Liver (tissue), 9 donors: Measurements from ENCODE around the gene PALLD. TPM values are rescaled to one million over a fixed set of nuclear protein-coding genes. Genes with fewer than 3 reads are reported as not detected.

Experiments
- DNase-seq: peaks from one replicate; pipeline ENCODE4 v3.0.0-alpha.2; 2017; ENCODE audit warnings: low spot score
- H3K27ac ChIP-seq, 2 donors: one replicate each; pipeline ENCODE4 v1.7.0; 2013; ENCODE audit warnings: inconsistent platforms in 2 of 2, low read length in 2 of 2, control low read depth in 1 of 2, low read depth in 1 of 2, mild to moderate bottlenecking in 1 of 2
- H3K27me3 ChIP-seq, 4 donors: one replicate each; pipeline versions ENCODE4 v1.6.1 to v1.7.0; 2013; ENCODE audit warnings: low read length in 3 of 4, inconsistent platforms in 1 of 4, mild to moderate bottlenecking in 1 of 4, moderate library complexity in 1 of 4; ENCODE audit not compliant: control insufficient read depth in 4 of 4, insufficient read depth in 4 of 4
- H3K36me3 ChIP-seq, 4 donors: one replicate each; pipeline versions ENCODE4 v1.6.1 to v1.7.0; 2013; ENCODE audit warnings: low read length in 3 of 4, mild to moderate bottlenecking in 3 of 4, low read depth in 1 of 4, moderate library complexity in 1 of 4; ENCODE audit not compliant: control insufficient read depth in 4 of 4, insufficient read depth in 3 of 4
- H3K4me1 ChIP-seq, 4 donors: one replicate each; pipeline versions ENCODE4 v1.6.1 to v1.7.0; 2013; ENCODE audit warnings: low read length in 3 of 4, mild to moderate bottlenecking in 3 of 4, moderate library complexity in 1 of 4; ENCODE audit not compliant: control insufficient read depth in 4 of 4, insufficient read depth in 4 of 4
- H3K4me3 ChIP-seq, 3 donors: one replicate each; pipeline versions ENCODE4 v1.6.1 to v1.7.0; 2013; ENCODE audit warnings: low read length in 3 of 3, control low read depth in 1 of 3, low read depth in 1 of 3, mild to moderate bottlenecking in 1 of 3
- H3K9ac ChIP-seq, 2 donors: one replicate each; pipeline ENCODE4 v1.7.0; 2013; ENCODE audit warnings: low read length in 2 of 2, mild to moderate bottlenecking in 2 of 2, moderate library complexity in 2 of 2, control low read depth in 1 of 2, low read depth in 1 of 2
- H3K9me3 ChIP-seq, 4 donors: one replicate each; pipeline versions ENCODE4 v1.6.1 to v1.7.0; 2013; ENCODE audit warnings: low read length in 3 of 4; ENCODE audit not compliant: control insufficient read depth in 4 of 4
- EGR1 ChIP-seq, 2 donors: IDR thresholded peaks; 2 replicates each; pipeline ENCODE4 v1.6.1; 2016 to 2018; ENCODE audit warnings: antibody characterized with exemption in 2 of 2, low read depth in 2 of 2
- FOXA1 ChIP-seq: IDR thresholded peaks from 2 replicates; pipeline ENCODE4 v1.6.1; 2016; ENCODE audit warnings: antibody characterized with exemption
- FOXA2 ChIP-seq: IDR thresholded peaks from 2 replicates; pipeline ENCODE4 v1.6.1; 2016; ENCODE audit warnings: antibody characterized with exemption
- GABPA ChIP-seq, 2 donors: IDR thresholded peaks in 1 of 2; conservative IDR thresholded peaks in 1 of 2; 2 replicates each; pipeline ENCODE4 v1.6.1; 2016; ENCODE audit warnings: antibody characterized with exemption in 2 of 2, mild to moderate bottlenecking in 1 of 2, moderate library complexity in 1 of 2
- HNF4A ChIP-seq, 2 donors: conservative IDR thresholded peaks; 2 replicates each; pipeline ENCODE4 v1.6.1; 2016; ENCODE audit warnings: antibody characterized with exemption in 2 of 2, mild to moderate bottlenecking in 2 of 2
- HNF4G ChIP-seq: IDR thresholded peaks from 2 replicates; pipeline ENCODE4 v1.6.1; 2016; ENCODE audit warnings: antibody characterized with exemption
- JUND ChIP-seq, 2 donors: IDR thresholded peaks; 2 replicates each; pipeline ENCODE4 v1.6.1; 2016; ENCODE audit warnings: antibody characterized with exemption in 2 of 2
- NR2F2 ChIP-seq: IDR thresholded peaks from 2 replicates; pipeline ENCODE4 v1.6.1; 2016; ENCODE audit warnings: antibody characterized with exemption
- RAD21 ChIP-seq, 2 donors: IDR thresholded peaks; 2 replicates each; pipeline ENCODE4 v1.6.1; 2016; ENCODE audit warnings: antibody characterized with exemption in 2 of 2, mild to moderate bottlenecking in 2 of 2
- RXRA ChIP-seq, 2 donors: IDR thresholded peaks; 2 replicates each; pipeline ENCODE4 v1.6.1; 2017 to 2018; ENCODE audit warnings: antibody characterized with exemption in 2 of 2, mild to moderate bottlenecking in 1 of 2
- SP1 ChIP-seq: IDR thresholded peaks from 2 replicates; pipeline ENCODE4 v1.6.1; 2018; ENCODE audit warnings: antibody characterized with exemption, mild to moderate bottlenecking
- TAF1 ChIP-seq: conservative IDR thresholded peaks from 2 replicates; pipeline ENCODE4 v1.6.1; 2016; ENCODE audit warnings: antibody characterized with exemption, mild to moderate bottlenecking
- YY1 ChIP-seq: IDR thresholded peaks from 2 replicates; pipeline ENCODE4 v1.6.1; 2016; ENCODE audit warnings: antibody characterized with exemption, mild to moderate bottlenecking
- WGBS: extraction: QIAGEN DNeasy Blood & Tissue Kit; methylation state at CpG from one replicate; pipeline ENCODE4 v1.1.7; 2013; 5-methylcytosine and 5-hydroxymethylcytosine counted together
- polyA plus RNA-seq, 2 donors: library from polyadenylated mRNA; stranded (reverse) in 1 of 2; unstranded in 1 of 2; fragments of 200-250 nt in 1 of 2; fragments of >200 nt in 1 of 2; fragmentation: Nextera tagmentation in 1 of 2; extraction: Ambion mirVana in 1 of 2; gene quantifications; one replicate each; pipeline versions ENCODE4 v1.2.1 to v1.2.3, GENCODE V29; 2013 to 2015
- total RNA-seq, 2 donors: library from RNA; depleted of rRNA; stranded (reverse); fragments of >200 nt; gene quantifications; one replicate each; pipeline ENCODE4 v1.2.3, GENCODE V29; 2014
- TF ChIP-seq, protein P1 (sequence below): IDR thresholded peaks from 2 replicates; pipeline ENCODE4 v1.6.1; 2016; ENCODE audit warnings: antibody characterized with exemption
- TF ChIP-seq, protein P2 (sequence below): IDR thresholded peaks from 2 replicates; pipeline ENCODE4 v1.6.1; 2016; ENCODE audit warnings: antibody characterized with exemption
- TF ChIP-seq, protein P3 (sequence below): IDR thresholded peaks from 2 replicates; pipeline ENCODE4 v1.6.1; 2016; ENCODE audit warnings: antibody characterized with exemption
- TF ChIP-seq, protein P4 (sequence below): IDR thresholded peaks from 2 replicates; pipeline ENCODE4 v1.6.1; 2016; ENCODE audit warnings: antibody characterized with exemption, mild to moderate bottlenecking
- TF ChIP-seq, protein P5 (sequence below): fragments of 150-350 bp; IDR thresholded peaks from 2 replicates; pipeline ENCODE4 v1.5.1; 2017; ENCODE audit warnings: improper control_type of control experiment, low read depth, low read length; ENCODE audit not compliant: missing input control
- donor health status: healthy.
- donor health status: healthy.
- donor health status: healthy.
- donor health status: healthy.
- donor health status: healthy.

The PALLD gene
- total and polyA plus RNA-seq, 4 donors: 9.0 to 26.3 (median 14.7) TPM

DNA sequence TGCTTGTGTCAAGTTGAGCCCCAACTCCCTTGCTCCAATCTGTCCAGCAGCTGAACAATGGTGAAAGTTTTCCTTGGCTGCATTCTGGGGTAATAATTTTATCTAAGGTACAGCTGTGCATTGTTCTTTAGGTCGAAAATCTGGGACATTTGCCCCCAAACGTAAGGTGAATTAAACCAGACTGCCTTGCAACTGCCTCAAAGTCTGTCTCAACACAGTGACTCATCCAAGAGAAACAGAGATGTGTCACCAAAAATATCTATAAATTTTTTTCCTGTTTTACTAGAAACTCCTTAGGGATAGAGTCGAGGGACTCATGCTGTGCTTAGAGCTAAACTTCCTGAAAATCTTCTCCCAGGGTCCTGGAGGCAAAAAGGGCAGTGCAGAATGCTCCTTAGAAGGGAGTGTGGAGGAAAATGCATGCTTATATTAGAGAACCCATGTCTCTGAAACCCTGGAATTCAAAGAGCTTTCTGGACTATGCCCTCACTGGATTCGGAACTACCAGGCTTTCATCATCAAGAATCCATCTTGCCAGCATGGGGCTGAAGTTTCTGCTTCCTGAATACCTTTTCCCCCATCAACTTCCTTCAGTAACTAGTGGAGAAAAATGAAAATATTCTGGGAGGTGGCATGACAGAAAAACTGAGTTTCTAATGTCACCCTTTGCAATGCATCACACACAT lies 115.7 kb downstream of the PALLD start:
- H3K4me1 ChIP-seq: no peaks in the 10 kb centered on the region
- TF ChIP-seq GABPA (IDR thresholded peaks at IDR 0.05 in 1 of 2, conservative IDR thresholded peaks at IDR 0.05 in 1 of 2) (no peak), NR2F2 (no peak)
- DNase-seq: no peak
- no peak overlapping the region for H3K9ac ChIP-seq
- H3K4me3 ChIP-seq: no peak overlapping the region
- H3K9me3 ChIP-seq: no peaks in the 10 kb centered on the region
- 52% methylated on average over 4 of the region's 4 CpGs for WGBS
- no peak overlapping the region for H3K27ac ChIP-seq
- no peaks in the 10 kb centered on the region for H3K27me3 ChIP-seq
- H3K36me3 ChIP-seq: no peaks in the 10 kb centered on the region

DNA sequence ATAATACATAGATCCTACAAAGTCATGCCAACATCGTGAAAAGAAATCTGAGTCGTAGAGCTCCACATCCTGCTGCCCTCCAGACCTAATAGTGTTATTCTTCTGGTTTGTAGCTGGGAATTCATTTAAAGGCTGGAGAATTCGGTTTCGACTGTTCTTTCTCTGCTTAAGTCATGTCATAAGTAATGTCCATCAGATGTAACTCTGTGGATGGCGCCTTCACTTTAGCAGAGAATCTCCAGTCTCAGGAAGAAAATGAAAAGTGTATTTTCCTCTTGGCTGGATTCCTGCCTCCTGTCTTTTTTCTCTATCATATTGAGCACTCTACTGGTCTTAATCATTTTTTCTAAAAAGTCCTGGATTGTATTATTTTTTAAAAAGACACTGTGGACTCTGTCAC lies 117.0 kb downstream of the PALLD start:
- no peak overlapping the region for H3K4me3 ChIP-seq
- H3K4me1 ChIP-seq: no peaks in the 10 kb centered on the region
- no peaks in the 10 kb centered on the region for H3K36me3 ChIP-seq
- no peak for DNase-seq
- 91% methylated on average over 5 of the region's 5 CpGs for WGBS
- no peak overlapping the region for H3K27ac ChIP-seq
- no peaks in the 10 kb centered on the region for H3K27me3 ChIP-seq
- no peaks in the 10 kb centered on the region for H3K9me3 ChIP-seq
- H3K9ac ChIP-seq: no peak overlapping the region
- TF ChIP-seq HNF4G (no peak), EGR1 (IDR thresholded peaks at IDR 0.05; ENCODE audit: low read depth in 2 of 2) (no peak), SP1 (no peak), TAF1 (no peak), FOXA2 (no peak), JUND (IDR thresholded peaks at IDR 0.05) (no peak), YY1 (no peak), NR2F2 (no peak), FOXA1 (no peak), RXRA (IDR thresholded peaks at IDR 0.05) (no peak), HNF4A (conservative IDR thresholded peaks at IDR 0.05) (no peak), GABPA (IDR thresholded peaks at IDR 0.05 in 1 of 2, conservative IDR thresholded peaks at IDR 0.05 in 1 of 2) (no peak), RAD21 (IDR thresholded peaks at IDR 0.05) (no peak)
- TF ChIP-seq, protein P1, sequence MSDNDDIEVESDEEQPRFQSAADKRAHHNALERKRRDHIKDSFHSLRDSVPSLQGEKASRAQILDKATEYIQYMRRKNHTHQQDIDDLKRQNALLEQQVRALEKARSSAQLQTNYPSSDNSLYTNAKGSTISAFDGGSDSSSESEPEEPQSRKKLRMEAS: no peak
- TF ChIP-seq, protein P2, sequence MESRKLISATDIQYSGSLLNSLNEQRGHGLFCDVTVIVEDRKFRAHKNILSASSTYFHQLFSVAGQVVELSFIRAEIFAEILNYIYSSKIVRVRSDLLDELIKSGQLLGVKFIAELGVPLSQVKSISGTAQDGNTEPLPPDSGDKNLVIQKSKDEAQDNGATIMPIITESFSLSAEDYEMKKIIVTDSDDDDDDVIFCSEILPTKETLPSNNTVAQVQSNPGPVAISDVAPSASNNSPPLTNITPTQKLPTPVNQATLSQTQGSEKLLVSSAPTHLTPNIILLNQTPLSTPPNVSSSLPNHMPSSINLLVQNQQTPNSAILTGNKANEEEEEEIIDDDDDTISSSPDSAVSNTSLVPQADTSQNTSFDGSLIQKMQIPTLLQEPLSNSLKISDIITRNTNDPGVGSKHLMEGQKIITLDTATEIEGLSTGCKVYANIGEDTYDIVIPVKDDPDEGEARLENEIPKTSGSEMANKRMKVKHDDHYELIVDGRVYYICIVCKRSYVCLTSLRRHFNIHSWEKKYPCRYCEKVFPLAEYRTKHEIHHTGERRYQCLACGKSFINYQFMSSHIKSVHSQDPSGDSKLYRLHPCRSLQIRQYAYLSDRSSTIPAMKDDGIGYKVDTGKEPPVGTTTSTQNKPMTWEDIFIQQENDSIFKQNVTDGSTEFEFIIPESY: no peak
- TF ChIP-seq, protein P3, sequence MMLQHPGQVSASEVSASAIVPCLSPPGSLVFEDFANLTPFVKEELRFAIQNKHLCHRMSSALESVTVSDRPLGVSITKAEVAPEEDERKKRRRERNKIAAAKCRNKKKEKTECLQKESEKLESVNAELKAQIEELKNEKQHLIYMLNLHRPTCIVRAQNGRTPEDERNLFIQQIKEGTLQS: no peak
- TF ChIP-seq, protein P4, sequence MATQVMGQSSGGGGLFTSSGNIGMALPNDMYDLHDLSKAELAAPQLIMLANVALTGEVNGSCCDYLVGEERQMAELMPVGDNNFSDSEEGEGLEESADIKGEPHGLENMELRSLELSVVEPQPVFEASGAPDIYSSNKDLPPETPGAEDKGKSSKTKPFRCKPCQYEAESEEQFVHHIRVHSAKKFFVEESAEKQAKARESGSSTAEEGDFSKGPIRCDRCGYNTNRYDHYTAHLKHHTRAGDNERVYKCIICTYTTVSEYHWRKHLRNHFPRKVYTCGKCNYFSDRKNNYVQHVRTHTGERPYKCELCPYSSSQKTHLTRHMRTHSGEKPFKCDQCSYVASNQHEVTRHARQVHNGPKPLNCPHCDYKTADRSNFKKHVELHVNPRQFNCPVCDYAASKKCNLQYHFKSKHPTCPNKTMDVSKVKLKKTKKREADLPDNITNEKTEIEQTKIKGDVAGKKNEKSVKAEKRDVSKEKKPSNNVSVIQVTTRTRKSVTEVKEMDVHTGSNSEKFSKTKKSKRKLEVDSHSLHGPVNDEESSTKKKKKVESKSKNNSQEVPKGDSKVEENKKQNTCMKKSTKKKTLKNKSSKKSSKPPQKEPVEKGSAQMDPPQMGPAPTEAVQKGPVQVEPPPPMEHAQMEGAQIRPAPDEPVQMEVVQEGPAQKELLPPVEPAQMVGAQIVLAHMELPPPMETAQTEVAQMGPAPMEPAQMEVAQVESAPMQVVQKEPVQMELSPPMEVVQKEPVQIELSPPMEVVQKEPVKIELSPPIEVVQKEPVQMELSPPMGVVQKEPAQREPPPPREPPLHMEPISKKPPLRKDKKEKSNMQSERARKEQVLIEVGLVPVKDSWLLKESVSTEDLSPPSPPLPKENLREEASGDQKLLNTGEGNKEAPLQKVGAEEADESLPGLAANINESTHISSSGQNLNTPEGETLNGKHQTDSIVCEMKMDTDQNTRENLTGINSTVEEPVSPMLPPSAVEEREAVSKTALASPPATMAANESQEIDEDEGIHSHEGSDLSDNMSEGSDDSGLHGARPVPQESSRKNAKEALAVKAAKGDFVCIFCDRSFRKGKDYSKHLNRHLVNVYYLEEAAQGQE: no peak
- TF ChIP-seq, protein P5, sequence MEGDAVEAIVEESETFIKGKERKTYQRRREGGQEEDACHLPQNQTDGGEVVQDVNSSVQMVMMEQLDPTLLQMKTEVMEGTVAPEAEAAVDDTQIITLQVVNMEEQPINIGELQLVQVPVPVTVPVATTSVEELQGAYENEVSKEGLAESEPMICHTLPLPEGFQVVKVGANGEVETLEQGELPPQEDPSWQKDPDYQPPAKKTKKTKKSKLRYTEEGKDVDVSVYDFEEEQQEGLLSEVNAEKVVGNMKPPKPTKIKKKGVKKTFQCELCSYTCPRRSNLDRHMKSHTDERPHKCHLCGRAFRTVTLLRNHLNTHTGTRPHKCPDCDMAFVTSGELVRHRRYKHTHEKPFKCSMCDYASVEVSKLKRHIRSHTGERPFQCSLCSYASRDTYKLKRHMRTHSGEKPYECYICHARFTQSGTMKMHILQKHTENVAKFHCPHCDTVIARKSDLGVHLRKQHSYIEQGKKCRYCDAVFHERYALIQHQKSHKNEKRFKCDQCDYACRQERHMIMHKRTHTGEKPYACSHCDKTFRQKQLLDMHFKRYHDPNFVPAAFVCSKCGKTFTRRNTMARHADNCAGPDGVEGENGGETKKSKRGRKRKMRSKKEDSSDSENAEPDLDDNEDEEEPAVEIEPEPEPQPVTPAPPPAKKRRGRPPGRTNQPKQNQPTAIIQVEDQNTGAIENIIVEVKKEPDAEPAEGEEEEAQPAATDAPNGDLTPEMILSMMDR: no peak
